NCI-H2029 treated with DMSO at 0.1 percent for 48 hours (cell line): ENCODE measurements around the gene VILL.
"Not testable (repeated sequence)": the region's sequence is repeated elsewhere in the genome, so short reads cannot be mapped to it uniquely, and the experiment has no call there.

Source experiments
- DNase-seq: peaks from one replicate; lab custom pipeline; 2025; lab: John Stamatoyannopoulos, UW

The VILL gene

DNA sequence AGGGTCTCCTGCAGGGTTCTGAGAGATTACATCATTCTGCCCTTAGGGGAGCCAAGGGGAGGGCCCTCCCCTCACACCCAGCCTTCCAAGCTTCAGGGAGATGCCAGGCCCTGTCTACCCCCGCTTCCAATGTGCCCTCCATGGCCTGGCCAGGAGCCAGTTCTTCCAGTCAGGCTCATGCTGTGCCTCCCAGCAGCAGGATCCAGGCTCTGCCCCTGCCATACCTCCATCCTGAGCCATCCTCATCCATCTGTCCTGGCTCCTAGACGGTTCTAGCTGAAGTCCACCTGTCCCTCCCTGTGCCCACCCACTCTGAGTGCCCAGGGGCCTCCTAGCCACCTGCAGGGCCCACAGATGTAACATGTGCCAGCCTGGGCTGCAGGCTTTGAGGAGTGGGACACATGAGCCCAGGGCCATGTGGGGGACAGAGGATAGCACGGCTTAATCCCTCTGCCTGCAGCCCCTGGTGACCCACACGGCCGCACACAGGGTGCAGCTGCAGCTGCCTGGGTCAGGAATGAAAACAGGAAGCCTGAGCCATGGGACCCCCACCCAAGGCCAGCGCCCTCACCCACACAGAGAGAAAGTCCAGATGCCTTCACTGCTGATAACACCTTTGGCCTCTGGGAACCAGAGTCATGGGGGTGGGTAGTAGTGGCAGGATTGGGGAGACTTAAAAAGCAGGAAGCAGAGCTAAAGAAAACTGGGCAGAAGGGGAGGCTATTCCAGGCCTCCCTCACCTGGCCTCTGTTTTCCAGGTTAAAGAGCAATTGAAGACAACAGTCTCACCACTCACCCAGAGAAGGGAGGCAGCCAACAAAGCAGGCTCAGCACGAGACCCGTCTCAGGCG, 27.1 kb downstream of the VILL start:
- DNase-seq, result no peak

DNA sequence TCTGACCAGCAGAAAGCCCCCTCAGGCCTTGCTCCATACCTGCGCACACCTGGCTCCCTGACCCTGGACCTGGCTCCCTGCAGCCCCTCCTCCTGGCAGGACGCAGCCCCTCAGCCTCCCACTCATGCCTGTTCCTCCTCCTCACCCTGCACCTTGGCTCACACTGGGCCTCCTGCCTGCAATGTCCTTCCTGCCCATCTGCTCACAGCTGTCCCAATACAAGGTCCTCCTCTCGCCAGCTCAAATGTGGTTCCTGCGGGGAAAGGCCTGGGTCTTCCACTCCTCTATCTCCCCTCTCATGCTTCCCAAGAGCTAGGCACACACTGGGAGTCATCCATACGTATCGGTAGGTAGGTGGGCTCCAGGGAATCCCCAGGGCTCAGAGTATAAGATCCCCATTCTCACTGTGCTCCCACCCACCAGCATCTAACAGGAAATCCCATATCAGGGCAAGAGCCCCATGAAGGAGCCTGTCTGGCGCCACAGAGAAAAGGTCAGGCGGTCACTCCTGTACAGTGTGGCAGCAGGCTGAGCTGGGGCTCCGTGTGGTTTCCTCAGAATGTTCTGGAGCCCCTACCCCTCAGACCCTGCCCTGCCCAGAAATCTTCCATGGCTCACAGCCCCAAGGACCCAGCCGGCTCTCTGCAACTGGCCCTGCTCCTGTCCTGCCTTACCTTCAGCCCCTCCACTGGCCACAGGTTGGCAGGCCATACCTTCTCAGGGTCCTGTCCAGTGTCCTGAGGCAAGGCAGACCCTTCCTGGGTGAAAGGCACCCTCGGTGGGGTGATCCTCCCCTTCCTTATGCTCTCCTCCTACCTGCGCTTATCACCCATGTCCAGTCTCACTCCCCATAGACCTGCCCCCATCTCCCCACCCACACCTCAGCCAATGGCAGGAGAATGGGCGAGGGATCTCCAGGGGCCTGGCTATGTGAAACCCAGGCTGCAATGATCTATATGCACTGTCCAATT, 28.0 kb downstream of the VILL start:
- no peak for DNase-seq

DNA sequence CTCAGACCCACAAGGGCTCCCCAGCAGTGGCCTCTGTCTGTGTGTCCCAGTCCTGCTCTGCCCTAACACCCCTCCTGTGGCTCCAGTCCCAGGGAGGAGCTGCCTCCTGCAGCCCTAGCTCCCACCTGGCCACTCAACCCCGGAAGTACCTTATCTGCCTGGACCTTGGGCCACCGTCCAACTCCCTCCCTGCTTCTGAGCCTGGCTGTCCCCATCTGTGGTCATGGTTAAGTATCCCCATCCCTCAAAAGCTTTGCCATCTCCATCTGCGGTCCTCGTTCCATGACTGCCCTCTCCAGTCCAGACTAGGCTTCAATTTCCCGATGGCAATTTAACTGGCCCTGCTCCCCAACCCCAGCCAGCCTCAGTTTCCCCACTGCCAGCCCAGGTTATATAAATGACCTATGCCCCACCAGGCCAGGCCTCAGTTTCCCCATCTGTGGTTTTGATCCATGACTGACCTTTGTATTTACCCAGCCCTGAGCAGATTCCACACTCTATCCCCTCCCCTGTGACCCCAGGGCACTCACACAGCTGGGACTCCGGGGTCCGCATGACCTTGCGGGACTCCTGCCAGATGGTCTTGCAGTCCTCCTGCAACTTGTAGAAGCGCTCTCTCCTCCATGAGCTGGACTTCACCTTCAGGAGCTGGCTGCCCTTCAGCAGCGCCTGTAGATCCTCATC, 29.2 kb downstream of the VILL start:
- DNase-seq, result no peak

DNA sequence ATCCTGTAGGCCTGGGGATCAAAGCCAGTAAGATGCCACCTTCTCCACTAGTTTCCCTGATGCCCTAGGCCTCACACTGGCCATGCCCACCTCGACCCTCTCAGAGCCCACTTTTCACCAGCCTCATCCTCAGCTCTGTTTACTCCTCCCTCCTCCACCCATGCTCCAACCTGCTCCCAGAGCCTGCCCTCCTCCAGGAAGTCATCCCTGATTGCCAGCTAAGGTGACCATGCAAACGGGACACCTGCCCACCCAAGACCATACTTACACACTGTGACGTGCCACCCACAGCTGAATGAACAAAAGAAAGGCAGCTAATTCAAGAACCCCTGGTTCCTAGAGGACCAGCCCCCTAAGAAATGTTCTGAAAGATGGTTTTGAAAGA, 29.7 kb downstream of the VILL start:
- DNase-seq, result no peak

DNA sequence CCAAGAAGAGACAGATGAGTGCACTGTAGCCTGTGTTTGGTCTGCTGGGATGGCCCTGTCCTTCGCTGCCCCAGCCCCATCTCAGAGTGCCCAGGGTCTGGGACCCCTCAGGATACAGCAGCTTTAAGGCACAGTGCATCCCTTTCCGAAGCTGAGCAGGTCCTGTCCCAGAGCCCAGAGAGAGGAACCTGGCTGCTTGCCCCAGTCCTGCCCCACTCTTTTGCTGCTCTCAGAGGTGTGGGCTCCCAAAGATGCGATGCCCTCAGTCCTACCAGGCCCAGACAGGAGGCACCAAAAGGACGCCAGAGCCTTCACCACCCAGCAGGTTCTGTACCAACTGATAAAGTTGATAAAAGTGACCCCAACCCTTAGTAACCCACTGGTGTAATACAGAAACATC, 30.6 kb downstream of the VILL start:
- no peak for DNase-seq

DNA sequence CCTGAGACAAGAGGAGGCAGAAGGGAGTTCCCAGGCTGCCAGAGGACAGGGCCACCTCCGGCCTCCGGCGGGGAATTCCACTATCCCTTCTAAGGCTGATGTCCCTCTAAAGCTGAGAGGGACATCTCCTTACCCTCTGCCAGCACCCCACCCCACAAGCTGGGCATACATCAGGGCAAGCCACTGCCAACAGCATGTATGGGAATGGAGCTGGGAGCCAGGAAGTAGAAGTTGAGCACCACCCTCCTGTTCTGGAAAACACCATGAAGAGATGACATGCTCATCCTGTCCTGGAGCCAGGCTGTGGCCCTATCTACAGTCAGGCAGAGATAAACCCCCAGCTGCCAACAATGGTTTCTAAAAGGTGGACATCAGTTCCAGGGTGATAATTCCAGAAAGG, 31.7 kb downstream of the VILL start:
- no peak for DNase-seq

DNA sequence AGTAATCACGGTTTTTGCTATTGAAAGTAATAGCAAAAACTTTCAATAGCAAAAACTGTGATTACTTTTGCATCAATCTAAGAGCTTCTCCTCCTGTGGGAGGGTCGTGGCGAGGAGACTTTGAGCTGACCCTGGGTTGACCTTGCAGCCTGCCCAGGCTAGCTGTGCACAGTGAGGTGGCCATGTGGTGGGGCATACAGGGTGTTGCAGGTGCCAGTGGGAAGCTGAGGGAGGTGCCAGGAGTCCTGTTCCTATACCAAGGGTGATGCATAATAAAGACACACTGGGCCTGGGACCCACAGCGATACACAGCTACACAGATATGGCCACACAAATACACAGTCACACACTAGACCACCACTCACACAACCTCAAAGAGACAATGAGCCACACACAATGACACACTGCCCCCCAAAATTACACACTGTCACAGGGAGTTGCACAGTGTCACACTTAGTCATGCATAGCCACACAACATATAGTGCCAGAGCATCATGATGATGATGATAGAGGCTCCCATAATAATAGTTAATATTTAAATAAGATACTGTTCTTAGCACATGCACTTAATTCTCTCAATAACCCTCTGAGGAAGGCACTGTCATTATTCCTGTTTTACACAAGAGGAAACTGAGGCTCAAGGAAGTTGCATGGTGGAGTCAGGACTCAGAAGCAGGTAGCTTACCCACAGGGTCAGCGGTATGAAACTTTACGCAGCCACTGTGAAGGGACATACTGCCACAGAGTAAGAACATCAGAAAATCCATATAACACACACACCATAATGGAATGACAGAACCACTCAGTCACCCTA, 32.5 kb downstream of the VILL start:
- DNase-seq, result no peak

DNA sequence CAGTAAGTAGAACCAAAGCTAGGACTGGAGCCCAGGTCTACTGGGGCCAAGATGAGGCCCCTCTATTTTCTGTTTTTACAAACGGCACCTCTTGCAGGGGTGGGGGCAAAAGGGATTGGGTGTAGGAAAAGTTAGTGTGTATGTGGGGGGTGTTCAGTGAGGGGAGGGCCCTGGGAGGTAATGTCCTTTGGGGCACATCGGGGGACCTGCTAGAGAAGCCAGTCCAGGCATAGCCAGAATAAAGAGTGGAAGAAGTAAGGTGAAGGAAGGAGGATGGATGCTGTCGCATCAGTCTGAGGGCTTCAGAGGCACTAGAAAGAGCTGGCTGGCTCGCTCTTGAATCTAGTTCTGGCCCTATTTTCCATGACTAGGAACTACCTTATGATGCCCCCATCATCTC, 36.3 kb downstream of the VILL start:
- no peak for DNase-seq

DNA sequence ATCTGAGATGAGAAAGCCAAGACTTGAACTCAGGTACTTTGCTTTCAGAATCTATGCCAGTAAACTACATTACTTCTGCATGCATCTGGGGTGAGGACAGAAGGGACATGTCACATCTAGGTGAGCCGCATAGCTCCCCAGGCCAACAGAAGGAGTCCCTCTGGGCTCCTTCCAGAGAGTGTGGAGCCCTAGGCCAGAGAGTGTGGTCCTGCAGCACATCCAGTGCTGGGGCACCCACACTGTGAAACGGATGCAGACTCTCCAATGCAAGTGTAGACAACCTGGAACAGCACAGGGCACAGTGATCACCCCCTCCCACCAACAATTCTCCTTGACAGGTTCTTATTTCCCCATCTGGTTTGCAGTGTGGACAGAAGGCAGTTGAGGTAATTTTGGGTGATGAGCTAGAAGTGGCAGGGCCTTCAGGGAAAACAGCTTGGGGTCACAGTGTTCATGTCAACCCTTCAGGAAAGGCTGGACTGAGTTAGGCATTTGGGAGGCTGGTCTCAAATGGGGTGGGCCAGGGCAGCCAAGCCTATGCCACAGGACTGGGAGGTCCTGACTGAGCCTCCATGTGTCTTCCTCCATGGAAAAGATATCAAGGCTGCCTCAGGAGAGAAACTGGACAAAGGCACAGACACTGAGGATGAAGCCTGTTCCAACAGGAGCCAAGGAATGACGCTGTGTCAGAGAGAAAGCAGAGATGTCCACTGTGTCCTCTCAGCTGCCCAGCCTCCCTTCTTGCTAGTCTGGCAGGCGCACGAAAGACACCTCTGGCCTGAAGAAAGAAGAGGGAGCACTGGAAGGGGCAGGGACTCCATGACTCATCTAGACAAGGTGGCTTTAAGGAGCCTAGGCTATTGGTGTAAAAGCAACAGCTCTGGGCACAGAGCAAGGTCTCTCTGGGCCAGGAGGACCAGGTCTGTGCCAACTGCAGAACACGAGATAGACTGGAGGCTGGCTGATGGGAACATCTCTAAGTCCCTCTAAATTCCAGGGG, 37.2 kb downstream of the VILL start:
- no peak for DNase-seq

DNA sequence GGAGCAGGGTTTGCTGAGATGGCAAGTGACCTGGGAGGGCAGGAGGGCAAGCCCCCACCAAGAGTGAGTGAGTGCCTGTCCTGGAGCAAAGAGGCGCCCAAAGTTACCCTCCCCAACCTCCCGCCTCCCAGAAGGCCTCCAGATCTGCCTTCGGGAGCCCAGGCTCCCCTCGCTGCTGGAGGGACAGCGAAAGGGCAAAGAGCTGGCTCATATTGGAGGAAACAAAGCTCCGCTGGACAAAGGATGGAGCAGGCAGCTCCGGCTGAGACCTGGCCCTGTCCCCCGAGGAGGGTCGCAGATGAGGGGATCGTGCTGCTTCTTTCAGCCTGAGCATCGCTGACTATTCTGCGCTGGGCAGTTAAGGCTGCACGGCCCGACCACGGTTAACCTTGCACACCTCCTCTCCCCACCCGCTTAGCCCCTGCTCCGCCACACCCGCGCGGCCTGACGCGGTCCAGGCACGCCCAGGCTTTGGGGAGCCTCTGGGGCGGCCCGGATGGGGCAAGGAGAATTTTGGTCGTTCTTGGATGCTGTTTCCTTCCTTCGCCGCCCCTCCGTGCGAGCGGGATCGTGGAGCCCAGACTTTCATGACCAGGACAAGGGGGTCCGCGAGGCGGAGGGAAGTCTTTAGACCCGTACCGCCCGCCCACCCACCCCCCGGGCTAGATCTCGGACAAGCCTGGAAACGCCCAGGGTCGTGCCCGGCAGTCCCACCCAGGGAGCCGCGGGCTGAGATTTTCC, 38.2 kb downstream of the VILL start:
- DNase-seq, result no peak

DNA sequence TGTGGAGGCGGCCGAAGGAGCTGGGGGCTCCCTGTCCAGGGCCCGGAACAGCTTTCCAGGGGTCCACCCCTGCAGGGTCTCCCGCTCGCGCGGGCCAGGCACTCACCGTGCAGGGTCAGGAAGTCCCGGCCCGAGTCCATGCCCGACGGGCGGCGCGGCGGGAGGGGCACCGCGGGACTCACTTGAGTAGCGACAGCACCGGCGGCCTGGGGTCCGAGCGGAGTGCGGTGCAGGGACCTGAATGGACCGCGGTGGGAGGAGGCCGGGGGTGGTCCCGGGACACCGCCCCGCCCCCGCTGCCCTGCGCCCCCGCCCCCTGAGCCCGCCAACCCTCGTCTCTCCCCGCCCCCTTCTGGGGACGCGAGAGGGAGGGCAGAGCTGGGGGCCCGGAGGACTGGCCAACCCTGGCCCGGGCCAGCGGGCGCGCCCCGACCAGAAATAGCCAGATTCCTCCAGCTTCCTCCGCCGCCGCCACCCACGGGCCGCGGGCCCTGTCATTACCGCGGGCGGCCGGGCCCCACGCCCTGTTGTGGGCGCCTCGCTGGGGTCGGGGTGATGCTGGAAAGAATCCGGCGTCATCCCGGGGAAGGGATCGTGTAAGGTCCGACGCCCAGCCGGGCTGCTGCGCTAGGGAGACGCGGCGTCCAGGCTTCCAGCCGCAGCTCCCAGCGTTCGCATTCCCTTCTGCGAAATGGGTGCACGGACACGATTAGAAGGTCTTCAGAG, 39.0 kb downstream of the VILL start, which contains the start of gene PLCD1:
TSS of gene PLCD1 (minus strand) at position 243 of the 726 bp plus-strand sequence. CDS start at position 140, 103 bp downstream.
- no peak for DNase-seq

DNA sequence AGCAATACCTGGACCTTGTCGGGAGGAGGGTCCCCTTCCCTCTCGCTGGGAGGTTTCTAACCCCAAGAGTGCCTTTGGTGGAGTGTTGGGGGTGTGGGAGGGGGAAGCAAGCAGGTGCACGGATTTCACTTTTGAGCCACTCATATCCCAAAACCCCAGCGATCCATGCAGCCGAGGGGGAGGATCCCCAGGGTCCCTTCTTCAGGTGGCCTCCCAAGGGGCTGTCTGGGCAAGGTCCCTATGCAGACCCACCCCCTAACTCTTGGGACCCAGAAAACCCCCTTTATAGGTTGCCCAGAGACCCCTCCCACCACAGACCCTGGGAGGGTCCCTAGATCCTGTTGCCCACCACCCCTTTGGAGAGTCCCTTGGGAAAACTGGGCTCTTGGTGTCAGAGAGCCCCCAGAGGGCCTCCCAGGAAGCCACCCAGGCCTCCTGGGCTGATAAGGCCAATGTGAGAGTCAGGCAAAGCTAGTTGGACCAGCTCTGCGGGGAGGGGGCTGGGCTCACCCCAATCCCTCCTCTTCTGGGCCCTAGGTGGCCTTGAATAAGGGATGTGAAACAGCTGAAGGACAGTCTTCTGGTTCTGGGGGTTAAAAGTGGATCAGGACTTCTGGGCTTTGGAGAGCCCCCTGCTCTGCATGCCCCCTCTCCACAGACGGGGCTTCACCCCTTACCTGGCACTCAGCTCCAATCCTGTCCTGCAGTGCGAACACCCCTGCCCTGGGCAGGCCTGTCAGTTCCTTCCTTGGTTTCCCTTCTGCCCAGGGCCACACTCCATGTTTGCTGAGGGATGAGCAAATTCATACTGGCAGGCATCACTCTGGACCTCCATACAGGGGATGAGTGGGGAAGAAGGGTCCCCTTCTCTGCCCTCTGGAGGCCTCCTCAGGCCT, 39.8 kb downstream of the VILL start:
- DNase-seq, result no peak

DNA sequence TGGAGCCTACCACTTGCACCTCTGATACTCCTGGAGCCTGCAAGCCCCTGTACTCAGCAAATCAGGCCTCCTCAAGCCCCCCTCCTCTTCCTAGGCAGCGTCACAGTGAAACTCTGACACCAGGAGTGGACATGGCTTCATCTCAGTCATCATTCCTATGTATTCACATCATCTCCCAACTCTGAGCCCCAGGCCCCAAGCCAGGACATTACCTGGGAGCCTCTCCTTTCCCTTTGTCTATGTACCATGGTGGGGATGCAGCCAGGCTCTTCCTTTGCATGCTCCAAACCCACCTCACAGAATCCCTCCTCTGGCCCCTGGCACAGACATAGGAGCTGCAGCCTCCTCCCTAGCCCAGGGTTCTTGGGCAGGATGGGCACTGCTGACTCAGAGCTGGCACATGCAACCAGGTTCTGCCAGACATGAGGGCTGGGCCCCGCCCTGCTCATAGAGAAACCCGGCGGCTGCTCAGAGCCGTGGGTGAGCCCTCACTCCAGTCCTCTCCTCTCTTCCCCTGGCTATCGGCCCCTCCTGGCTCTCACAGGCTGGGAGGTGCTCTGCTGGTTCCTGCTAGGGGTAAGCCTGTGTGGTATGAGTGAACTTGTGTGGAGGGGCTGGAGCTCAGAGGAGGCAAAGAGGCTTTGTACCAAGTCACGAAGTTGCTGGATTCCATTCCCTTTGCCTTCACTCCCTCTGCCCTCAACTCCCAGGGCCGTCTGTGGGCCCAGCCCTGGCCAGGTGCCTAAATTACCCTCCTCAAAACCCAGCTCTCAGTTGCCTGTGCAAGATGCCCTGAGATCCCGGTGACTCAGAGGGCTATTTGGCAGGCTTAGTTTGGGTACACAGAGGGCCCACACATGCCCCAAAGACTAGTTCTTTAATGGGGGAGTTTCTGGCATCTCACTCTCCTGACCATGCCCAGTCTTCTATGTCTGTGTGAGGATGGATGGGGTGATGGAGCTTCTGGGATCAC, 40.7 kb downstream of the VILL start:
- DNase-seq, result no peak

DNA sequence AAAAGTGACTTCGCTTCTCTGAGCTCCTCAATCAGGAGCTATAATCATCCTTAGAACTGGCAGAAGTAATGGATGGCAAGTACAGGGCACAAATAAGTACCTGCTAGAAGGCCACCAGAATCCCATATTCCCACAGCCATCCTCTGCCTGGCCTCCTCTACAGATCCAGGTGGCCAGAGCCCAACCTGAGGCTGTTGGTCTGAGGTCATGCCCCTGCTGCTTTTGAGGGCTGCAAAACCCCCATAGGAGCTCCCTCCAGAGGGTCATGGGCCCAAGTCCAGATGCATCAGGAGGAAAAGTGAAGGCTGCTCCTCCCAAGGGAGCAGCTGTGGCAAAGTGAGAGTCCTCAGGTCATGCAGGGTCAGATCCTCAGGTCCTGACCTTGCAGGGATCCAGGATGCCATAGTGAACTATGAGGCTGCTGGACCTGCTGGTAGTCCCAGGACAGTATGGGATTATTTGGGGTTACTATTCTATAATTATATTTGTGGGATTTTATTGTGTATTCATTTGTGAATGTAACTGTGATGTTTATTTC, 41.8 kb downstream of the VILL start:
- DNase-seq, result no peak

DNA sequence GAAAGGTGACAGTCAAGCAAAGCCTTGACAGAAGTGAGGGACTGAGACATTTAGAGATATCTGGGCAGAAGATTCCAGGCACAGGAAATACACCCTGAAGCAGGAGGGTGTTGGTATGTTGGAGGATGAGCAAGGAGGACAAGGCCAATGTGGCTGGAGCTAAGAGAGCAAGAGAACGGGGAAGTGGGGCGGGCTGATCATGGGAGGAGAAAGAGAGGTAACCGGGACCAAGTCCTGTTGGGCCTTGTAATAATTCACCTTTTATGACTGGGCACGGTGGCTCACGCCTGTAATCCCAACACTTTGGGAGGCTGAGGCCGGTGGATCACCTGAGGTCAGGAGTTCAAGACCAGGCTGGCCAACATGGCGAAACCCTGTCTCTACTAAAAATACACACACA, 43.0 kb downstream of the VILL start:
- DNase-seq, result not testable (repeated sequence)

DNA sequence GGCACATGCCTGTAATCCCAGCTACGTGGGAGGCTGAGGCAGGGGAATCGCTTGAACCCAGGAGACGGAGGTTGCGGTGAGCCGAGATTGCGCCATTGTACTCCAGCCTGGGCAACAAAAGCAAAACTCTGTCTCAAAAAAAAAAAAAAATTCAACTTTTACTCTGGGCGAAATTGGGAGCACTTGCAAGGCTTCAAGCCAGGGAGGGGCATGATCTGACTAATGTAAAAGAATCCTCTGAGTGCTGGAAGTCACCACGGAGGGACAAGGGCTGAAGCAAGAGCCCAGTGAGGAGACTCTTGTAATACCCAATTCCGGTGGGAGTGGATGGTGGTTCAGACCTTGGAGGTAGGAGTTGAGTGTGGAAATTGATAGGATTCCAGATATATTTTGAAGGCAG, 43.7 kb downstream of the VILL start:
- not testable (repeated sequence) for DNase-seq
